ENCODE results near the gene WDFY4. TPM values are rescaled to one million over a fixed set of nuclear protein-coding genes. Genes with fewer than 3 reads are reported as not detected.

WDFY4 gene
- polyA plus RNA-seq, 1 donor from 2014 or later: not detected

- Histone ChIP-seq H4K20me1 (ENCODE audit: insufficient read depth) (no peaks in the 10 kb centered on the region), H3K4me3 (ENCODE audit: low read length) (no peak overlapping the region), H3K9ac (ENCODE audit: low read length) (no peak overlapping the region), H3K27me3 (ENCODE audit: insufficient read depth, low read depth, low read length) (no peaks in the 10 kb centered on the region), H3K4me2 (ENCODE audit: low read length) (no peak overlapping the region), H3K36me3 (ENCODE audit: insufficient read depth, low read length) (no peaks in the 10 kb centered on the region), H2AFZ (ENCODE audit: low read depth, low read length) (no peak overlapping the region), H3K27ac (ENCODE audit: low read length) (no peak overlapping the region), H3K79me2 (replicated peaks; ENCODE audit: insufficient read depth, low read length) (no peaks in the 10 kb centered on the region), H3F3A (ENCODE audit: insufficient read depth, low read length, poor library complexity, severe bottlenecking) (no peaks in the 10 kb centered on the region), H3K9me3 (ENCODE audit: low read length) (no peaks in the 10 kb centered on the region), H3K9me2 (ENCODE audit: insufficient read depth, low read length) (no peaks in the 10 kb centered on the region)
- TF ChIP-seq EP300 (conservative IDR thresholded peaks at IDR 0.05; ENCODE audit: poor library complexity, severe bottlenecking): no peak
- TF ChIP-seq CTCF (IDR thresholded peaks at IDR 0.05; ENCODE audit: poor library complexity, severe bottlenecking): no peak
- no peak for TF ChIP-seq RAD21 (conservative IDR thresholded peaks at IDR 0.05)
- TF ChIP-seq MXI1 (conservative IDR thresholded peaks at IDR 0.05; ENCODE audit: poor library complexity, severe bottlenecking): no peak
- TF ChIP-seq TAF1 (IDR thresholded peaks at IDR 0.05; ENCODE audit: low read depth): no peak
- TF ChIP-seq EZH2 (IDR thresholded peaks at IDR 0.05; ENCODE audit: borderline replicate concordance, insufficient read depth, low read length, poor library complexity, severe bottlenecking): no peak
- no peak for TF ChIP-seq SMC3 (conservative IDR thresholded peaks at IDR 0.05; ENCODE audit: poor library complexity)
- TF ChIP-seq REST (IDR thresholded peaks at IDR 0.05; ENCODE audit: borderline replicate concordance): no peak
- TF ChIP-seq POLR2AphosphoS5 (IDR thresholded peaks at IDR 0.05): no peak
Measured at GRCh38 chr10:48696535-48696873, 11.8 kb downstream of the WDFY4 start.

- H2AFZ ChIP-seq (ENCODE audit: low read depth, low read length): no peak overlapping the region
- no peaks in the 10 kb centered on the region for H3K9me3 ChIP-seq (ENCODE audit: low read length)
- no peaks in the 10 kb centered on the region for H3K27me3 ChIP-seq (ENCODE audit: insufficient read depth, low read depth, low read length)
- H3K9ac ChIP-seq (ENCODE audit: low read length): no peak overlapping the region
- no peaks in the 10 kb centered on the region for H3K79me2 ChIP-seq (replicated peaks; ENCODE audit: insufficient read depth, low read length)
- no peak for TF ChIP-seq REST (IDR thresholded peaks at IDR 0.05; ENCODE audit: borderline replicate concordance)
- TF ChIP-seq EP300 (conservative IDR thresholded peaks at IDR 0.05; ENCODE audit: poor library complexity, severe bottlenecking): no peak
- TF ChIP-seq RAD21 (conservative IDR thresholded peaks at IDR 0.05): no peak
- no peak for TF ChIP-seq EZH2 (IDR thresholded peaks at IDR 0.05; ENCODE audit: borderline replicate concordance, insufficient read depth, low read length, poor library complexity, severe bottlenecking)
- no peak for TF ChIP-seq TAF1 (IDR thresholded peaks at IDR 0.05; ENCODE audit: low read depth)
- TF ChIP-seq CTCF (IDR thresholded peaks at IDR 0.05; ENCODE audit: poor library complexity, severe bottlenecking): no peak
- TF ChIP-seq SMC3 (conservative IDR thresholded peaks at IDR 0.05; ENCODE audit: poor library complexity): no peak
- TF ChIP-seq POLR2AphosphoS5 (IDR thresholded peaks at IDR 0.05): no peak
- no peaks in the 10 kb centered on the region for H4K20me1 ChIP-seq (ENCODE audit: insufficient read depth)
- H3K36me3 ChIP-seq (ENCODE audit: insufficient read depth, low read length): no peaks in the 10 kb centered on the region
- no peaks in the 10 kb centered on the region for H3K9me2 ChIP-seq (ENCODE audit: insufficient read depth, low read length)
- H3K4me2 ChIP-seq (ENCODE audit: low read length): no peak overlapping the region
- no peak overlapping the region for H3K4me3 ChIP-seq (ENCODE audit: low read length)
- H3F3A ChIP-seq (ENCODE audit: insufficient read depth, low read length, poor library complexity, severe bottlenecking): no peaks in the 10 kb centered on the region
- no peak overlapping the region for H3K27ac ChIP-seq (ENCODE audit: low read length)
Measured at GRCh38 chr10:48697091-48697490, 12.4 kb downstream of the WDFY4 start.
